ENCODE results near the gene ARHGAP22. TPM values are rescaled to one million over a fixed set of nuclear protein-coding genes. Genes with fewer than 3 reads are reported as not detected.
A peak's percentile ranks its signal among the peaks of the same experiment; 100 is the strongest.

The ARHGAP22 gene
- total RNA-seq, 2 experiments from 2014 or later = not detected

DNA sequence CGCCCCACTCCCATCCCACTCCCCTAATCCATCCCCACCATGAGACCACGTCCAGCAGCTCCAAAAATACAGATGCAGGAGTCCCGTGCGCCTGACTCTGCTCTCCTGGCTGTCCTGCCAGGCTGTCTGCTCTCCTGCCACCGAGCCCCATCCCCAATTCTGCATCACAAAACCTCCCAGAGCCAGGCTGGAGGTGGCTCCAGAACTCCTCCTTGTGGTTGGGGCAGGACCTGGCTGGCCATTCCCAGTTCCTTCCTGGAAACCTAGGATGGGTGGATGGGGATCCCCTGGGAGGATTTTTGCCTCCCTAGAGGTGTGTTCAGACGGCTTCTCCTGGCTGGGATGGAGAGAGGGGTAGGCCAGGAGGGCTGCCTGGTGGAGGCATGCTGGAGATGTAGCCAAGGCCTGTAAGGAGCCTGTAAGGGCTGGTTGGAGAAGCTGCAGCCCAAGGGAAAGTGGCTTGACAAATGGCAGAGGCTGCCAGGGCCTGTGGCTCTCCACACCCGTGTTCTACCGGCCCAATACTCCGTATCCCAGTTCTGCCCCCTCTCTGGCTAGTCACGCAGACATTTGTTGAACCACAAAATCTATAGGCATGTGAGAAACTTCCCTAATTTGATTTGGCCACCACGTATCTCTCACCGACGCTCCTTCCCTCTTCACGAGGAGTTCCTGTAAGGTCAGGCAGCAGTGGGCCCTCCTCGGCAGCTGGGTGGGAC, 99.3 kb downstream of the ARHGAP22 start:
- Mint-ChIP-seq H3K36me3 (ENCODE audit: low read depth) (no peaks in the 10 kb centered on the region), H3K4me1 (ENCODE audit: low read depth) (no peaks in the 10 kb centered on the region), H3K9me3 (no peaks in the 10 kb centered on the region), H3K27me3 (no peaks in the 10 kb centered on the region), H3K4me3 (no peak overlapping the region), H3K27ac (no peak overlapping the region)
- H3K9me3 ChIP-seq (ENCODE audit: control insufficient read depth in 1 of 2, insufficient read depth in 1 of 2, low read length in 2 of 2) = no peaks in the 10 kb centered on the region
- intact Hi-C loops (cut with DNase I, micrococcal nuclease) = loop anchor here in 1 of 2 experiments (5.0 kb wide), 1 partner anchor 143 kb away; no protein-coding TSS in a partner anchor
- H3K27ac ChIP-seq (ENCODE audit: low read depth in 1 of 2, low read length in 2 of 2) = no peak overlapping the region
- ChIA-PET CTCF (no interaction called here), POLR2A (no interaction called here)
- no peak overlapping the region for H3K4me3 ChIP-seq (ENCODE audit: low read length)
- ATAC-seq (ENCODE audit: poor library complexity) = no peak
- TF ChIP-seq, protein P1, sequence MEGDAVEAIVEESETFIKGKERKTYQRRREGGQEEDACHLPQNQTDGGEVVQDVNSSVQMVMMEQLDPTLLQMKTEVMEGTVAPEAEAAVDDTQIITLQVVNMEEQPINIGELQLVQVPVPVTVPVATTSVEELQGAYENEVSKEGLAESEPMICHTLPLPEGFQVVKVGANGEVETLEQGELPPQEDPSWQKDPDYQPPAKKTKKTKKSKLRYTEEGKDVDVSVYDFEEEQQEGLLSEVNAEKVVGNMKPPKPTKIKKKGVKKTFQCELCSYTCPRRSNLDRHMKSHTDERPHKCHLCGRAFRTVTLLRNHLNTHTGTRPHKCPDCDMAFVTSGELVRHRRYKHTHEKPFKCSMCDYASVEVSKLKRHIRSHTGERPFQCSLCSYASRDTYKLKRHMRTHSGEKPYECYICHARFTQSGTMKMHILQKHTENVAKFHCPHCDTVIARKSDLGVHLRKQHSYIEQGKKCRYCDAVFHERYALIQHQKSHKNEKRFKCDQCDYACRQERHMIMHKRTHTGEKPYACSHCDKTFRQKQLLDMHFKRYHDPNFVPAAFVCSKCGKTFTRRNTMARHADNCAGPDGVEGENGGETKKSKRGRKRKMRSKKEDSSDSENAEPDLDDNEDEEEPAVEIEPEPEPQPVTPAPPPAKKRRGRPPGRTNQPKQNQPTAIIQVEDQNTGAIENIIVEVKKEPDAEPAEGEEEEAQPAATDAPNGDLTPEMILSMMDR (IDR thresholded peaks at IDR 0.05) = no peak
- no peaks in the 10 kb centered on the region for H3K27me3 ChIP-seq (ENCODE audit: control insufficient read depth in 1 of 2, insufficient read depth in 2 of 2, low read length in 2 of 2)
- peak in 2 of 14 experiments; percentile 30 to 39 for DNase-seq
- no peaks in the 10 kb centered on the region for H3K36me3 ChIP-seq (ENCODE audit: insufficient read depth, low read length)
- peaks cover 4% of the 10 kb centered on the region for H3K4me1 ChIP-seq (ENCODE audit: insufficient read depth, low read length)

DNA sequence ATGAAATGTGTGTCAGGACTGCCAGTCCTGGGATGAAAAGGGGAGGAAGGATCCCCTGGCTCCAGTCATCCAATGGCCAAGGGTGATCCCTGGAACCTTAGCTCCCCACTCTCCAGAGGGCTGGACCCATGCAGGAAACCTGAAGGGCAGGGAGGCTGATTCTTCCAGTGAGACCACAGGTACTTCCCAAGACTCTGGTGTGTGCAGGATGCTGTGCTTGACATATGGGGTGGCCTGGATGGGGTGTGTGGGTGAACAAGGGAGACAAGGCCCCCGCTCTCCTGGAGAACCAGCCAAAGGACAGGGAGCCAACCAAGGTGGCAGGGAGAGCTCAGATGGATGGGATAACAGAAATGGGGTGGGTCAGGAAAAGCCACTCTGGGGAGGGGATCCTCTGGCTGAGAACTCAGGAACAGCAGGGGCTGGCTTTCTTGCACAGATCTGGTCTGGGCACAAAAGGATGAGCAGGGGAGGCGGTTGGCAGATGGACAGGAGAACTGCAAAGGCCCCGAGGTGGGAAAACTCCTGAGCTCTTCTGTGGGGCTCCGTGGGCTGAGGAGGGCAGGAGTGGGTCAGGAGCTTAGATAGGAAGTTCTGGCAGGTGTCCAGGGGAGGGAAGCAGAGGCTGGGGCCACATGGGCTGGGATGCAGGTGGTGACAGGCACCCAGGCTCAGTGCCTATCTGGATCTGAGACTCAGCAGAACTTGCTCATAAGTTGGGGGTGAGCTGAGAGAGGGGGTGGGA, 100.6 kb downstream of the ARHGAP22 start:
- Histone ChIP-seq H3K36me3 (ENCODE audit: insufficient read depth, low read length) (no peaks in the 10 kb centered on the region), H3K4me3 (ENCODE audit: low read length) (no peak overlapping the region), H3K4me1 (ENCODE audit: insufficient read depth, low read length) (peaks cover 4% of the 10 kb centered on the region), H3K27ac (ENCODE audit: low read depth in 1 of 2, low read length in 2 of 2) (no peak overlapping the region), H3K9me3 (ENCODE audit: control insufficient read depth in 1 of 2, insufficient read depth in 1 of 2, low read length in 2 of 2) (no peaks in the 10 kb centered on the region), H3K27me3 (ENCODE audit: control insufficient read depth in 1 of 2, insufficient read depth in 2 of 2, low read length in 2 of 2) (no peaks in the 10 kb centered on the region)
- CTCF ChIA-PET = no interaction called here
- H3K27ac Mint-ChIP-seq = no peak overlapping the region
- POLR2A ChIA-PET = no interaction called here
- intact Hi-C loops (cut with DNase I, micrococcal nuclease) = no loop called here
- DNase-seq (no peak), ATAC-seq (ENCODE audit: poor library complexity) (no peak)
- H3K4me1 Mint-ChIP-seq (ENCODE audit: low read depth) = no peaks in the 10 kb centered on the region
- no peaks in the 10 kb centered on the region for H3K36me3 Mint-ChIP-seq (ENCODE audit: low read depth)
- TF ChIP-seq, protein P1 (IDR thresholded peaks at IDR 0.05) = no peak
- H3K9me3 Mint-ChIP-seq = no peaks in the 10 kb centered on the region
- H3K4me3 Mint-ChIP-seq = no peak overlapping the region
- no peaks in the 10 kb centered on the region for H3K27me3 Mint-ChIP-seq

DNA sequence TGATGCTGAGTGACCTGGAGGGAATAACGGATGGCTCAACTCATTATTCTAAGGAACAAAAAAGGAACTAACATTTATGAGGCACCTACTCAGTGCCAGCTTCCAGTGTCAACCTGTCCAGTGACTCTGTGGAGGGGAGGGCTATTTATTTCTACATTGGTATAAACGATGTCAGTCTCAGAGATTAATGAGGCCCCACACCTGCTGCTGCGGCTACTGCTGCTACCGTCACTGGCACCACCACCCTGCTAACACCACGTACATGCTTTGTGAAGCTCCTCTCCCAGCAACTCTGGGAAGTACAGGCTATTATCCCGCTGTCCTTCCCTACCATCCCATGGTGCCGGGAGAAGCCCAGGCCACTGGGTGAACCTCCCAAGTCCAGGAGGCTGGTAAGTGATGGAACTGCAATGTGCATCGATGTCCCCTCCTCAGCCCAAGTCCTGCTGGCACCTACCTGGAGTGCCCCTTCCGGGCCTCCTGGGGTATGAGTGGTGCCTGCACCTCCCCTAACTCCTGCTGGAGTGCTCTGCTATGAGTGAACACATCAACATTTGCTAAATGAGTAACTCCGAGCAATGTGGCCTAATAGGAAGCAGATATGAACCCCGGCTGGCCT, 101.5 kb downstream of the ARHGAP22 start:
- intact Hi-C loops (cut with DNase I, micrococcal nuclease) = no loop called here
- Mint-ChIP-seq H3K9me3 (no peaks in the 10 kb centered on the region), H3K27ac (no peak overlapping the region), H3K36me3 (ENCODE audit: low read depth) (no peaks in the 10 kb centered on the region), H3K27me3 (peaks cover 3% of the 10 kb centered on the region), H3K4me3 (no peak overlapping the region), H3K4me1 (ENCODE audit: low read depth) (no peaks in the 10 kb centered on the region)
- CTCF ChIA-PET = no interaction called here
- POLR2A ChIA-PET = no interaction called here
- no peak for DNase-seq
- Histone ChIP-seq H3K4me1 (ENCODE audit: insufficient read depth, low read length) (peaks cover 4% of the 10 kb centered on the region), H3K27me3 (ENCODE audit: control insufficient read depth in 1 of 2, insufficient read depth in 2 of 2, low read length in 2 of 2) (no peaks in the 10 kb centered on the region), H3K9me3 (ENCODE audit: control insufficient read depth in 1 of 2, insufficient read depth in 1 of 2, low read length in 2 of 2) (no peaks in the 10 kb centered on the region), H3K4me3 (ENCODE audit: low read length) (no peak overlapping the region), H3K36me3 (ENCODE audit: insufficient read depth, low read length) (no peaks in the 10 kb centered on the region), H3K27ac (ENCODE audit: low read depth in 1 of 2, low read length in 2 of 2) (no peak overlapping the region)
- ATAC-seq (ENCODE audit: poor library complexity) = no peak
- TF ChIP-seq, protein P1 (IDR thresholded peaks at IDR 0.05) = no peak
